Ammon's horn (tissue), 1 donor: ENCODE measurements around the gene CACNB3.

Experiments
- DNase-seq: peaks from one replicate; pipeline ENCODE4 v3.0.0-alpha.2; 2016; ENCODE audit warnings: low spot score

The CACNB3 gene

DNA sequence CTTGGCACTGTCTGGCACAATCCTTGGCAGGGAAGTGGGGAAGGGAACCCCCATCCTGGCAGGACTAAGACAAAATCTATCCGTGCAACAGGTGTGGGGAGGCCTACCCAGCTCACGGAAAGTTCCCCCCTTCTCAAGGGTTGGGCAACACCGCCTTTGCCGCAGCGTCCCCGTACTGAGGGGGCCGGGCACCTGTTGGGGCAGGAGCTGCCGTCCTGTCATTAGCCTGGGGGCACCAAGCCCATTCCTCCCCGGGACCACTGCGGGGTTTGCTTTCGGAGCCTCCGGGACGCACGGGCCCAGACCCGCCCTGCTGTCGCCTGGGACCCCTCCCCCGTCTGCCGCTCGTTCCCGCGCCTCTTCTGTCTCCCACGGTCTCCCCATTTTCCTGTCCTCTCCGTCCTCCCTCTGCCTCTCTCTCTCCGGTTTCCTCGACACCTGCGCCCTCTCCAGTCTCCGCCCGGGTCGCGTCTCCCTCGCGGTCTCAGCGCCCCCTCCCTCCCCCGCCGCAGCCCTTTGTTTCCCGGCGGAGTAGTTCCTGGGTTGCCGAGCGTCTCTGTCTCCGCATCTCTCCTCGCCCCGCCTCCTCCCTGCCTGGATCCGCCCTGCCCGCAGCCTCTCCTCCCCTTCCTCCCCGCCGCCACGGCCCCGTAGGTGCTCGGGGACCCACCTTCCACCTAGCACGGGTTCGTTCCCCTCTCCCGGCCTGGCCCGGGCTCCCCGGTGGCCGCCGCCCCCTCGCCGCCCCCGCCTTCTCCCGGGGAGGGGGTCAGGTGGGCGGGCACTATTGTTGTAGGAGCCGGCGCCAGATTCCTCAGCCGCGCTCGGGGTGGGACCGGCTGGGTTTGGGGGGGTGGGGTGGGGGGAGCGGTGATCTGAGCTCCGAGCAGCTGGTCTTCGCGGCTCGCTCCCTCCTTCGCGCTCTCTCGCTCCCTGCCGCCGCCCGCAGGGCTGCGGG is at the start of gene CACNB3:
Gene CACNB3, plus strand, starts transcription at position 624 of the 958 bp plus-strand sequence. CDS start 434 bp downstream, outside the sequence.
- DNase-seq: peak; percentile 65

- DNase-seq: no peak
These were observed 49.6 kb upstream of the CACNB3 start for GRCh38 chr12:48768736-48769135.

- DNase-seq: no peak
These were observed 47.5 kb upstream of the CACNB3 start for GRCh38 chr12:48770756-48771155.

- no peak for DNase-seq
These were observed 46.6 kb upstream of the CACNB3 start for GRCh38 chr12:48771588-48772112.

DNA sequence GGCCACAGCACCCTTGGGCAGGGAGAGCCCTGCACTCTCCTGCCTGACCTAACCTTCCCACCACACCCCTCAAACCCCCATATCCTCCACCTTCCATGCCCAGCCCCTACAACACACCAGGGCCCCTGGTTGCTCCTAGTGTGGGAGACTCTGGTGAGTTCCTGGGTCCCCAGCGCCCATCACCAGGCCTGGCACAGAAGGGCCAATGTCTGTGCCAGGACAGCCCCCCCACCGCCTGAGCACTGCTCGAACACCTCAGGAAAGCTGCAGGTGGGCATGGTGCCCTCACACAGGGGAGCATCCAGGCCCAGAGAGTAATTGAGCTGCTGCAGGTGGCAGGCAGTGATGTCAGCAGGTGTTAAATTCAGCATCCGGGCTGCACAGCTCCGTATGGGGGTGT is 44.6 kb upstream of the CACNB3 start:
- DNase-seq: no peak

GRCh38 chr12:48774516-48774915 is 43.8 kb upstream of the CACNB3 start:
- DNase-seq: no peak

DNA sequence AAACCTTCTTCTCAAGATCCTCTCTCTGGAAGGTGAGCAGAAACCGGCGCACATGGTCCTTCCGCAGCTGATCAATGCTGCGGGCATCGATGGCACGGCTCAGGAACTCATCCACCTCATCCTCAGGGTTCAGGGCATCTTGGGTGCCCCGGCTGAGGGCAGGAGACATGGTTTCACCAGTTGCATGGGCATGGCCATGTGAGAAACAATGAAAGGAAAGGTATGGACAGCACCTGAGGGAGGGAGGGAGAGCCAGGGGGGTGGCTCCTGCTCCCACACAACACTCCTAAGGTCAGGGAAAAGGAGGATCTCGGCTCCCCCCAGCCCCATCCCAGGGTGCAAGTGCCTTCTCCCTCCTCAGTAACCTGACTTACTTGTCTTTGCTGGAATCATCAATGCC is 43.0 kb upstream of the CACNB3 start:
- no peak for DNase-seq

DNA sequence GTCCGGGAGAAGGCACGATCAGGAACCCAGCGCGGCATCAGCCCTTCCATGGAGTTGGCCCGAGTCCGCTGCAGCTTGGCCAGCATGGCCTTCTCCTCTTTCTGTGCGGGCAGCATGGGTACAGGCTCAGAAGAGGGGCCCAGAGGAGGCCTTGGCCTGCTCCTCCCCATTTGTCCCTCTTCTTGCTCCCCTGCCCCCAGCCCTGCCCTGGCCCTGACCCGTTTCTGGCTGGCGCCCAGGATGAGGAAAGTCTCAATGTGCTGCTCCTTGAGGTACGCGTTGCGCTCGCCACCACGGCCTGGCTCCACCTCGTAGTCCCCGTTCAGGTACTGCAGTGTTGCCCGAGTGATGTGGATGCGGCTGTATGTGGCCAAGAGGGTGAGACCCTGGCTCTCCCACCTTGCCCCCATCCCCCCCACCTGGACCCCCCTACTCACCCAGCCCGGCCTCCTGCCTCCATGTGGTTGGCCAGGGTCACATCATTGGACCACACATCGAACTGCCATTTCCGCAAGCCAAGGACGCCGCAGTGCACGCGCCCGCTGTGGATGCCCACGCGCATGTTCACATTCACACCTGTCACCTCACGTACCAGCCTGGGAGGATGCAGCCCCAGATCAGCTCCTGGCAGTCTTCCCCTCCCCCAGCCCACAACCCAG is 42.2 kb upstream of the CACNB3 start:
- DNase-seq: no peak

DNA sequence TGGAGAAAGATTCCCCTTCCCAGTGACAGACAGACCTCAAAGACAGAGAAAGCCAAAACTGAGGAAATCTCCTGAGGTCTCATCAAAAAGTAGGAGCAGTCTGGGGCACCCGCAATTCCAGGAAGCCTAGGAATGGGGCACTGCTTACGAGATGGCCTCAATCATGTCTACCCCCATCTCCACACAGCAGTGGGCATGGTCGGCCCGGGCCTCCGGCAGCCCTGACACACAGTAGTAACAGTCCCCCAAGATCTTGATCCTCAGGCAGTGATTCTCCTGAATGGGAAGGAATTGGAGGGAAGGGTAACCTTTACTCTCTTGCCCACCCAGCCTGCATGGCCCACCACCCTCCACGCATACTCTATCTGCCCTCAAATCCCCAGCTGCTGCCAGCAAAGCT is 41.3 kb upstream of the CACNB3 start:
- no peak for DNase-seq

- DNase-seq: peak; percentile 31
These were observed 40.5 kb upstream of the CACNB3 start for GRCh38 chr12:48777501-48778400.

DNA sequence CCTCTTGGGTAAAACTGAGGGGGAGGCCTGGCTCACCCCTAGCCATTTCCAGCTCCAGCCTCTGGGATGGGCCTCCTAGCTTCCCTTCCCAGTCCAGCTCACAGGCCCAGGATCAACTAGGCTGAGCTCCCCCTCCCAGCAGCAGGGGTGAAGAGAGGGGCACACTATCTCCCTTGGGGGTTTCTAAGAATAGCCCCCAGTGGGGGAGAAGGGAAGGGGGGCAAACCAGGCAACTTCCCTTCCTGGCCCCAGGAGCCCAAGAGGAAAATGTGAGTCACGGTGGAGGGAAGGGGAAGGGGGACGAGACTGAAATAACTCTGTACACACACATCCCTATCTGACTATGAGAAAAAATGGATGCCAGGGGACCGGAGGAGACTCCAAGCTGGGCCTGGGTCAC is 38.4 kb upstream of the CACNB3 start:
- DNase-seq: no peak

- DNase-seq: no peak
These were observed 37.8 kb upstream of the CACNB3 start for GRCh38 chr12:48780381-48781025.

DNA sequence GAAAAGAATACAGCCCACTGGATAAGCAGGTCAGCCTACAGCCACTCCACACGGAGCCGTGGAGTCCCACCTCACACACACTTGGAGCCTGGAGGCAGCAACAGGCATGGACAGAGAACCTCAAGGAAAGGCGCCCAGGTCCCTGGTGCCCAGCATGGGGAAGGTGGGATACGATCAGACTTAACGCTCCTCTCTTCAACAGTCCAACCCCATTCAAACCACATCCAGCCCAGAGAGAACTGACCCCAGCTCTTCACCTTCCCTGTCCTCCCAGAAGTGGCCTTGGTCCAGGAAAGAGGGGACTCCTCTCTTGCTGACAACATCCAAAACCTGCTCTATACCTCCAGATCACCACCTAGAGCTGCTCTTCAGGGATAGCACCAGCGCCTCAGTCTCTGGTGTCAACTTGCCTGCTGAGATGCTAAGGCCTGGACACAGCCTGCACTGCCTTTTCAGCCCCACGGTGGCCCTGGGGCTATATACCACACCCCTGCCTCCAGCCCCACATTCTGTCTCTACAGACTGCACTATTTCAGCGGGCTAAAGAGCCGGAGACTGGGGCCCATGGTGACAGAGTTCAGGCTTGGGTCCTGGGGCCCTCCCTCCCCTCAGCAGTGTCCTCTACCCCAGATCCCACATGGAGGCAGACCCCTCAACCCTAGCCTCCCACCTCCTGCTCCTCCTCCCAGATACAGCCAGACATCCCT is 36.4 kb upstream of the CACNB3 start:
- no peak for DNase-seq

DNA sequence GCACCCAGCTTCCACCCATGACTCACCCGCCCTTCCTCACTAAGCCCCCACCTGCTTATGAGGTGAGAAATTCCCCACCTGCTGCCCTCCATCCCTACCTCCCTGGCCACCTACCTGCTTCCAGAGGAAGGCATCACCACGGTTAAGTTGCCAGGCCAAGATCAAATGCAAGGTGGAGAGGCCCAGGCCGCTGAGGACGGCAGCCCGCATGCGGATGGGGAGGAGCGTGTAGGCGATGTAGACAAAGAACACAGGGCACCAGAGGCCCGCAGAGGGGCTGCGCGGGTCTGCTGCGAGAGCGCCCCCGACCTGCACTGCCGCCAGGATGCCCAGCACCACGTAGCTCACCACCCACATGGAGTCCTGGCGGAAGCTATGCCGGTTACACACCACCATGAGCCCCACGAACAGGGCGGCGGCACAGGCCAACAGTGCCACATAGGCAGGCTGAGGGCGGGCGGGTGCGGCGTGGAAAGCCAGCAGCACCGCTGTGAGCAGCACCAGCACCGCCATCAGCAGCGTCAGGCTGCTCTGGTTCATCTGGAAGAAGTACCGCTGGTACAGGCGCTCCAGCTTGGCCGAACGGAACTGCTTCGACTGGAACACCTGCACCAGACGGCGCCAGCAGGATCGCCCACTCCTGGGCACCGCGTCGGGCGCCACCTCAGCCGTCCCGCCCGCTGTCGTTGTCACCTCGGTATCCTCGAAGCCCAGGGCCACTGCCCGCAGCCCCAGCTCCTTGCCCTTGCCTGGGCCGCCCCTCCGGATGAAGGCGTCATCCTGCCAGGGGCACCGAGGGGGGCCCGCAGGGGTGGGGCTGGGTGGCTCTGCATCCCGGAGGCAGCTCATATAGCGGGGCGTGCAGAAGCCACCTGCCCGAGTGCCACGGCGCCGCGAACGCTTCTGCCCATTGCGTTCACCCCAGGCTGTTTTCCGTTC is 35.6 kb upstream of the CACNB3 start:
- no peak for DNase-seq

GRCh38 chr12:48783432-48783831 is 34.9 kb upstream of the CACNB3 start:
- no peak for DNase-seq

DNA sequence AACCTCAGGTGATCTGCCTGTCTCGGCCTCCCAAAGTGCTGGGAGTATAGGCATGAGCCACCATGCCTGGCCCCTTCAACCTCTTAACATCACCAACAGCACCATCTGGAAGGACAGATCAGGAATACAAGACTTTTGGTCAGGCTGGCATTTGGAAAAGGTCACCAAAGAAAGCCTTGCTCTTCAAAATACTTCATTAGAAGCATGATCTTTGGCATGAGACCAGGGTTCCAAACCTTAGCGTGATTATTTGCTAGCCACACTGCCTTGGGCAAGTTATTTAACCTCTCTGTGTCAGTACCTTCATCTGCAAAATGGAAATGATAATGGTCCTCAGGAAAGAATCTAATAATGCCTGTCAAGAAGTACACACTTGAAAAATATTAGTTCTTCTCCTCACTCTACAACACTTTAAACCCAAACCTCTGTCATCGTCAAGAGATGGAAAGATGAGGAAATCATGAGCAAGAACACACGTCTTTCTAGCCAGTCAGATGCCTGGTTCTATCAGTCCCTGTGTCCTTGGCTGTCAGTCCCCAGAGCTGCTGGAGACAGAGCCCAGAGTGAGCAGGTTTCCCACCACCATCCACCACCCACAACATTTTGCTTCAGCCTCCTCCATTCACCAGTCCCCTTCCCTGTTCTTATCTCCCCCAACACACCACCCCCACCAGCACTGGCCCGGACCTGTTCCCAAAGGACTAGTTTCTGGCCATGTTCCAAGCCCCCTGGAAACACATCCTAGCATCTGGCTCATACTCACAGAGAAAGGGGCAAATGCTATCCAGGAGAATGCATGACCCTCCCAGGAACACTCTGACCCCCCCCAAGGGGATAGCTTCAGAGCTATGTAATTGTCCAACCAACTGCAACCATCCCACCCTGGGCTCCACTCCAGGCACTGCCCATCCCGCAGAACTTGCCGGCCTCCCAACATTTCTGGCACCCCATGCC is 31.4 kb upstream of the CACNB3 start:
- DNase-seq: no peak

GRCh38 chr12:48787791-48788523 is 30.3 kb upstream of the CACNB3 start:
- DNase-seq: no peak

DNA sequence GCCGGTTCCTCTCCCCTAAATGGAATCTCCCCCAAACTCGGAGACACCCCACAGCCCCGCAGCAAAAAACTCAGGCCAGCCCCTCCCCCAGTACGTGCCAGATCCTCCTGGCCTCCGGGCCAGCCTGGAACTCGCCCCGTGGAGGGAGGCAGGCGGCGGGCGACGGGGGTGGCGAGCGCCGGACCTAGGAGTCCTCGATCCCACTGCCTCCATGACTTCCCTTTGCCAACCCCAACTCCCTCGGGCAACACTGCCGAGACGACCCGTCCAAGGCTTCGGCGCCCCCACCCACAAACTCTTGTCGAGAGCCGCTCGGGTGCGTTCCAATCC is 29.8 kb upstream of the CACNB3 start:
- no peak for DNase-seq
